WTC11 (cell line): ENCODE results near the gene CES3. TPM values are rescaled to one million over a fixed set of nuclear protein-coding genes. Genes with fewer than 3 reads are reported as not detected.
"Not testable (repeated sequence)": the region's sequence is repeated elsewhere in the genome, so short reads cannot be mapped to it uniquely, and the experiment has no call there.

Experiments
- ATAC-seq: fragments of 200-7000 bp; cut with Tn5 transposase; 2 replicates; pipeline ENCODE4 v1.10.0; 2021; ENCODE audit warnings: mild to moderate bottlenecking, moderate library complexity
- CTCF ChIA-PET: fragments of 300-600 bp; sonication (Branson Sonifier 250); formaldehyde crosslinking; loops from one replicate; lab custom pipeline; 2021; ENCODE audit warnings: antibody characterized with exemption; lab: Charles Lee
- POLR2A ChIA-PET: fragments of 350-600 bp; sonication (Branson Sonifier 250); formaldehyde crosslinking; loops from one replicate; lab custom pipeline; 2021; ENCODE audit warnings: antibody characterized with exemption; lab: Charles Lee
- DNase-seq: peaks from one replicate; pipeline ENCODE4 v3.0.0; 2021; ENCODE audit warnings: low spot score
- H3K27ac Mint-ChIP-seq: 2 replicates; pipeline ENCODE4 v1.8.0; 2021; ENCODE audit warnings: mixed read lengths
- H3K27me3 Mint-ChIP-seq: 2 replicates; pipeline ENCODE4 v1.8.0; 2021; ENCODE audit warnings: low read depth, mild to moderate bottlenecking, moderate library complexity, mixed read lengths
- H3K36me3 Mint-ChIP-seq: 2 replicates; pipeline ENCODE4 v1.8.0; 2021; ENCODE audit warnings: mixed read lengths
- H3K4me1 Mint-ChIP-seq: 2 replicates; pipeline ENCODE4 v1.8.0; 2022; ENCODE audit warnings: mixed read lengths
- H3K4me3 Mint-ChIP-seq: 2 replicates; pipeline ENCODE4 v1.8.0; 2021; ENCODE audit warnings: mild to moderate bottlenecking, moderate library complexity, mixed read lengths
- H3K9me3 Mint-ChIP-seq: 2 replicates; pipeline ENCODE4 v1.8.0; 2021; ENCODE audit warnings: mixed read lengths
- EMX1 ChIP-seq: fragments of 250-450 bp; sonication (Bioruptor Pico); IDR thresholded peaks from 2 replicates; pipeline ENCODE4 v1.8.0; 2021; ENCODE audit warnings: mild to moderate bottlenecking
- GABPB1 ChIP-seq: sonication (generic); formaldehyde crosslinking; IDR thresholded peaks from 2 replicates; pipeline ENCODE4 v1.8.1; 2023; ENCODE audit warnings: mild to moderate bottlenecking, missing genetic modification reagents
- IRF2 ChIP-seq: sonication (generic); formaldehyde crosslinking; IDR thresholded peaks from 2 replicates; pipeline ENCODE4 v1.8.0; 2022; ENCODE audit warnings: low read depth, missing genetic modification reagents, borderline replicate concordance
- NR2C2 ChIP-seq: sonication (generic); formaldehyde crosslinking; IDR thresholded peaks from 2 replicates; pipeline ENCODE4 v1.8.0; 2022; ENCODE audit warnings: mild to moderate bottlenecking, missing genetic modification reagents
- RORB ChIP-seq: fragments of 250-450 bp; sonication (Bioruptor Pico); IDR thresholded peaks from 2 replicates; pipeline ENCODE4 v1.9.0; 2021; ENCODE audit warnings: mild to moderate bottlenecking
- TP53 ChIP-seq: sonication (generic); formaldehyde crosslinking; IDR thresholded peaks from 2 replicates; pipeline ENCODE4 v1.8.1; 2023; ENCODE audit warnings: mild to moderate bottlenecking, missing genetic modification reagents
- ZNF219 ChIP-seq: sonication (generic); formaldehyde crosslinking; IDR thresholded peaks from 2 replicates; pipeline ENCODE4 v1.8.0; 2023; ENCODE audit warnings: missing genetic modification reagents, mild to moderate bottlenecking, borderline replicate concordance
- ZNF317 ChIP-seq: sonication (generic); formaldehyde crosslinking; IDR thresholded peaks from 2 replicates; pipeline ENCODE4 v1.8.1; 2023; ENCODE audit warnings: low read depth, mild to moderate bottlenecking, moderate library complexity, missing genetic modification reagents, borderline replicate concordance
- total RNA-seq: library from RNA; stranded (reverse); gene quantifications from 3 replicates; pipeline ENCODE4 v1.2.3, GENCODE V29; 2021
- TF ChIP-seq, protein P1 (sequence below): sonication (generic); formaldehyde crosslinking; IDR thresholded peaks from 2 replicates; pipeline ENCODE4 v1.8.1; 2022; ENCODE audit warnings: mild to moderate bottlenecking, missing genetic modification reagents, moderate library complexity, borderline replicate concordance
- TF ChIP-seq, protein P2 (sequence below): fragments of 250-450 bp; sonication (Bioruptor Pico); IDR thresholded peaks from 2 replicates; pipeline ENCODE4 v1.9.0; 2021; ENCODE audit warnings: mild to moderate bottlenecking, borderline replicate concordance
- TF ChIP-seq, protein P3 (sequence below): sonication (generic); formaldehyde crosslinking; IDR thresholded peaks from 2 replicates; pipeline ENCODE4 v1.8.1; 2023; ENCODE audit warnings: mild to moderate bottlenecking, missing genetic modification reagents
- TF ChIP-seq, protein P4 (sequence below): fragments of 250-450 bp; sonication (Bioruptor Pico); IDR thresholded peaks from 2 replicates; pipeline ENCODE4 v1.8.0; 2021; ENCODE audit warnings: mild to moderate bottlenecking
- TF ChIP-seq, protein P5 (sequence below): sonication (generic); formaldehyde crosslinking; IDR thresholded peaks from 2 replicates; pipeline ENCODE4 v1.8.1; 2023; ENCODE audit warnings: mild to moderate bottlenecking, missing genetic modification reagents, borderline replicate concordance
- TF ChIP-seq, protein P6 (sequence below): sonication (generic); formaldehyde crosslinking; IDR thresholded peaks from 2 replicates; pipeline ENCODE4 v1.8.0; 2022; ENCODE audit warnings: mild to moderate bottlenecking, missing genetic modification reagents

The CES3 gene
- total RNA-seq, 1 experiment from 2014 or later = 3.3 TPM

DNA sequence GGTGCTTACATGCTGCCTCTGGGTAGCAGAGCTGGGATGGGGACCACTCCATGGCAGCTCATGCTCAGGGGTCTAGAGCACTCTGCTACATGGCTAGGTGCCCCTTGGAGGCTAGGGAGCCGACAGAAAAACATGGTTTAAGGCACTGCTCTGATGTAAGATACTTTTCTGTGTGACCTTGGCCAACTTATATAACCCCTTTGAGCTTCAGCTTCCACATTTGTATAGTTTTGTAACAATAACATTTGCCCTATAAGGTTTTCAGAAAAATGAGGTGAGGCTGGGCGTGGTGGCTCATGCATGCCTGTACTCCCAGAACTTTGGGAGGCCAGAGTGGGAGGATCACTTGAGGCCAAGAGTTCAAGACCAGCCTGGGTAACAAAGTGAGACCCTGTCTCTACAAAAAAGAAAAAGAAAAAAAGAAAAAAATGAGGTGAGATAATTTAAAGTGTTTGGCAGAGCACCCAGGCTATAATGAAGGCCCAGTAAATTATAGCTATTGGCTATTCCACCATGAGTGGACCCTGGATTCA lies 30.5 kb downstream of the CES3 start:
- no peak overlapping the region for H3K27ac Mint-ChIP-seq
- no peaks in the 10 kb centered on the region for H3K9me3 Mint-ChIP-seq
- TF ChIP-seq EMX1 = no peak
- no peak for TF ChIP-seq TP53
- CTCF ChIA-PET = interaction anchor here (0.7 to 2.9 kb wide), 9 partner anchors 9 to 207 kb away, joined by 3 to 14 read pairs (median 6); partner anchors contain the start of gene CES3
- no peaks in the 10 kb centered on the region for H3K36me3 Mint-ChIP-seq
- POLR2A ChIA-PET = no interaction called here
- peaks cover 17% of the 10 kb centered on the region for H3K27me3 Mint-ChIP-seq
- H3K4me1 Mint-ChIP-seq = no peaks in the 10 kb centered on the region
- H3K4me3 Mint-ChIP-seq = no peak overlapping the region
- ATAC-seq (no peak), DNase-seq (no peak)

DNA sequence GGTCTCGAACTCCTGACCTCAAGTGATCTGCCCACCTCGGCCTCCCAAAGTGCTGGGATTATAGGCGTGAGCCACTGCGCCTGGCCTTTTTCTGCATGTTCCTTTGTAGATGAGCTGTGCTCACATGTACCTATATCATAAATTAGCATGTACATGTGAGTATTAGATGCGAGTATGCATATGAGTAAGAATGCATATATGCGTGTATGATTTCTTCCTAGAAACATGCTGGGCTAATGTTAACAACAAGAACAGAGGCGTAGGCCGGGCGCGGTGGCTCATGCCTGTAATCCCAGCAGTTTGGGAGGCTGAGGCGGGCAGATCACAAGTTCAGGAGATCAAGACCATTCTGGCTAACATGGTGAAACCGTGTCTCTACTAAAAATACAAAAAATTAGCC lies 32.5 kb downstream of the CES3 start:
- H3K36me3 Mint-ChIP-seq, ATAC-seq, H3K27ac Mint-ChIP-seq, H3K4me3 Mint-ChIP-seq, POLR2A ChIA-PET, DNase-seq, H3K9me3 Mint-ChIP-seq, H3K4me1 Mint-ChIP-seq: not testable (repeated sequence)
- CTCF ChIA-PET = interaction anchor here (1.9 kb wide), 1 partner anchor 32 kb away, joined by 8 read pairs; the partner anchor contains the start of gene CES3
- H3K27me3 Mint-ChIP-seq = peaks cover 27% of the 10 kb centered on the region

DNA sequence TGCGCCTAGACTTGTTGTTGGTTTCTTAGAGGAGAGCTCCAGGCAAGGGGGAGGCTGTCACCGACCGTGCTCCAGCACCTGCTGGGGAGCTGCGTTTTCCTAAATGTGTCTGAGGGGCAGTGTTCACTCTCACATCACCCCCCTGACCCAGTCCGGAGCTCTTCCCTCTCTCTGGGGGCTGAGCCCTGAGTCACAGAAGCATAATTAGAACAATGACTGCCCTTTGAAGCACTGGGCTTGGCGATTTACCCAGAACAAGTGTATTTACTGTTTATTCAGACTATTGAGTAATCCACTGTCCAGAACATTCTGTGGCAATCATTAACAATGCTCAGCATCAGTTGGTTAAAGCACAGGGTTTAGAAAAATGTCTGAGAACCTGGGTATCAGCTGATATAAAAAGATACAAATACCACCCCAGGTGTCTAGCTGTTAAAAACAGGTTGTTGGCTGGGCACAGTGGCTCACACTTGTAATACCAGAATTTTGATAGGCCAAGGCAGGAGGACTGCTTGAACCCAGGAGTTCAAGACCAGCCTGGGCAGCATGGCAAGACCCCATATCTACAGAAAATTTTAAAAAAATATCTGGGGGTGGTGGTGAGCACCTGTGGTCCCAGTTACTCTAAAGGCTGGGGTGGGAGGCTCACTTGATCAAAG lies 35.4 kb downstream of the CES3 start:
- H3K27me3 Mint-ChIP-seq = peaks cover 48% of the 10 kb centered on the region
- H3K36me3 Mint-ChIP-seq = no peaks in the 10 kb centered on the region
- no peak for DNase-seq
- ChIA-PET CTCF (interaction anchor here (0.6 to 1.1 kb wide), 2 partner anchors 35 to 312 kb away, joined by 4 read pairs; partner anchors contain the start of gene CES3), POLR2A (no interaction called here)
- no peak overlapping the region for H3K4me3 Mint-ChIP-seq
- no peak overlapping the region for H3K27ac Mint-ChIP-seq
- TF ChIP-seq, protein P1, sequence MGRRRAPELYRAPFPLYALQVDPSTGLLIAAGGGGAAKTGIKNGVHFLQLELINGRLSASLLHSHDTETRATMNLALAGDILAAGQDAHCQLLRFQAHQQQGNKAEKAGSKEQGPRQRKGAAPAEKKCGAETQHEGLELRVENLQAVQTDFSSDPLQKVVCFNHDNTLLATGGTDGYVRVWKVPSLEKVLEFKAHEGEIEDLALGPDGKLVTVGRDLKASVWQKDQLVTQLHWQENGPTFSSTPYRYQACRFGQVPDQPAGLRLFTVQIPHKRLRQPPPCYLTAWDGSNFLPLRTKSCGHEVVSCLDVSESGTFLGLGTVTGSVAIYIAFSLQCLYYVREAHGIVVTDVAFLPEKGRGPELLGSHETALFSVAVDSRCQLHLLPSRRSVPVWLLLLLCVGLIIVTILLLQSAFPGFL = no peak
- TF ChIP-seq GABPB1 = peak; percentile 61; the same call in 1 of the 2 replicates
- H3K9me3 Mint-ChIP-seq = no peaks in the 10 kb centered on the region
- ATAC-seq = no peak
- peaks cover 4% of the 10 kb centered on the region for H3K4me1 Mint-ChIP-seq

DNA sequence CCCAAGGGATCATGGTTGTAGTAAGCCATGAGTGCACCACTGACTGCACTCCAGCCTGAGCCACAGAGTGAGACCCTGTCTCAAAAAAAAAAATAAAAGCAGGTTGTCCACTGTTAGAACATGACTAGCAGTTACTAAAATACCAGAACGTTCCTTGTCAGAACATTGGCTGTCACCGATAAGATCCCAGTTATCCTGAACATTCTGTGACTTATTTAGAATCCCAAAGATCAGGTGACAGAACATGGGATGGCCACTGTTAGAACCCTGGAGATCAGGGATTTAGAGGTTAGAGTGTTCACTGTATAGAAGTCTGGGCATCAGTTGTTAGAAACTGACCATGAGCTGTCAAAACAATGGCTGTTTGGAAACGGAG lies 35.9 kb downstream of the CES3 start:
- no peak for ATAC-seq
- POLR2A ChIA-PET = no interaction called here
- TF ChIP-seq, protein P2, sequence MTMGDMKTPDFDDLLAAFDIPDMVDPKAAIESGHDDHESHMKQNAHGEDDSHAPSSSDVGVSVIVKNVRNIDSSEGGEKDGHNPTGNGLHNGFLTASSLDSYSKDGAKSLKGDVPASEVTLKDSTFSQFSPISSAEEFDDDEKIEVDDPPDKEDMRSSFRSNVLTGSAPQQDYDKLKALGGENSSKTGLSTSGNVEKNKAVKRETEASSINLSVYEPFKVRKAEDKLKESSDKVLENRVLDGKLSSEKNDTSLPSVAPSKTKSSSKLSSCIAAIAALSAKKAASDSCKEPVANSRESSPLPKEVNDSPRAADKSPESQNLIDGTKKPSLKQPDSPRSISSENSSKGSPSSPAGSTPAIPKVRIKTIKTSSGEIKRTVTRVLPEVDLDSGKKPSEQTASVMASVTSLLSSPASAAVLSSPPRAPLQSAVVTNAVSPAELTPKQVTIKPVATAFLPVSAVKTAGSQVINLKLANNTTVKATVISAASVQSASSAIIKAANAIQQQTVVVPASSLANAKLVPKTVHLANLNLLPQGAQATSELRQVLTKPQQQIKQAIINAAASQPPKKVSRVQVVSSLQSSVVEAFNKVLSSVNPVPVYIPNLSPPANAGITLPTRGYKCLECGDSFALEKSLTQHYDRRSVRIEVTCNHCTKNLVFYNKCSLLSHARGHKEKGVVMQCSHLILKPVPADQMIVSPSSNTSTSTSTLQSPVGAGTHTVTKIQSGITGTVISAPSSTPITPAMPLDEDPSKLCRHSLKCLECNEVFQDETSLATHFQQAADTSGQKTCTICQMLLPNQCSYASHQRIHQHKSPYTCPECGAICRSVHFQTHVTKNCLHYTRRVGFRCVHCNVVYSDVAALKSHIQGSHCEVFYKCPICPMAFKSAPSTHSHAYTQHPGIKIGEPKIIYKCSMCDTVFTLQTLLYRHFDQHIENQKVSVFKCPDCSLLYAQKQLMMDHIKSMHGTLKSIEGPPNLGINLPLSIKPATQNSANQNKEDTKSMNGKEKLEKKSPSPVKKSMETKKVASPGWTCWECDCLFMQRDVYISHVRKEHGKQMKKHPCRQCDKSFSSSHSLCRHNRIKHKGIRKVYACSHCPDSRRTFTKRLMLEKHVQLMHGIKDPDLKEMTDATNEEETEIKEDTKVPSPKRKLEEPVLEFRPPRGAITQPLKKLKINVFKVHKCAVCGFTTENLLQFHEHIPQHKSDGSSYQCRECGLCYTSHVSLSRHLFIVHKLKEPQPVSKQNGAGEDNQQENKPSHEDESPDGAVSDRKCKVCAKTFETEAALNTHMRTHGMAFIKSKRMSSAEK (CRISPR knock-in tag) = no peak
- TF ChIP-seq, protein P3, sequence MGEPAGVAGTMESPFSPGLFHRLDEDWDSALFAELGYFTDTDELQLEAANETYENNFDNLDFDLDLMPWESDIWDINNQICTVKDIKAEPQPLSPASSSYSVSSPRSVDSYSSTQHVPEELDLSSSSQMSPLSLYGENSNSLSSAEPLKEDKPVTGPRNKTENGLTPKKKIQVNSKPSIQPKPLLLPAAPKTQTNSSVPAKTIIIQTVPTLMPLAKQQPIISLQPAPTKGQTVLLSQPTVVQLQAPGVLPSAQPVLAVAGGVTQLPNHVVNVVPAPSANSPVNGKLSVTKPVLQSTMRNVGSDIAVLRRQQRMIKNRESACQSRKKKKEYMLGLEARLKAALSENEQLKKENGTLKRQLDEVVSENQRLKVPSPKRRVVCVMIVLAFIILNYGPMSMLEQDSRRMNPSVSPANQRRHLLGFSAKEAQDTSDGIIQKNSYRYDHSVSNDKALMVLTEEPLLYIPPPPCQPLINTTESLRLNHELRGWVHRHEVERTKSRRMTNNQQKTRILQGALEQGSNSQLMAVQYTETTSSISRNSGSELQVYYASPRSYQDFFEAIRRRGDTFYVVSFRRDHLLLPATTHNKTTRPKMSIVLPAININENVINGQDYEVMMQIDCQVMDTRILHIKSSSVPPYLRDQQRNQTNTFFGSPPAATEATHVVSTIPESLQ (CRISPR knock-in tag) = no peak
- no peak for TF ChIP-seq ZNF317 (CRISPR knock-in tag)
- TF ChIP-seq ZNF219 = no peak
- TF ChIP-seq, protein P4, sequence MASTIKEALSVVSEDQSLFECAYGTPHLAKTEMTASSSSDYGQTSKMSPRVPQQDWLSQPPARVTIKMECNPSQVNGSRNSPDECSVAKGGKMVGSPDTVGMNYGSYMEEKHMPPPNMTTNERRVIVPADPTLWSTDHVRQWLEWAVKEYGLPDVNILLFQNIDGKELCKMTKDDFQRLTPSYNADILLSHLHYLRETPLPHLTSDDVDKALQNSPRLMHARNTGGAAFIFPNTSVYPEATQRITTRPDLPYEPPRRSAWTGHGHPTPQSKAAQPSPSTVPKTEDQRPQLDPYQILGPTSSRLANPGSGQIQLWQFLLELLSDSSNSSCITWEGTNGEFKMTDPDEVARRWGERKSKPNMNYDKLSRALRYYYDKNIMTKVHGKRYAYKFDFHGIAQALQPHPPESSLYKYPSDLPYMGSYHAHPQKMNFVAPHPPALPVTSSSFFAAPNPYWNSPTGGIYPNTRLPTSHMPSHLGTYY (CRISPR knock-in tag) = no peak
- no peak for TF ChIP-seq RORB (CRISPR knock-in tag)
- TF ChIP-seq, protein P5, sequence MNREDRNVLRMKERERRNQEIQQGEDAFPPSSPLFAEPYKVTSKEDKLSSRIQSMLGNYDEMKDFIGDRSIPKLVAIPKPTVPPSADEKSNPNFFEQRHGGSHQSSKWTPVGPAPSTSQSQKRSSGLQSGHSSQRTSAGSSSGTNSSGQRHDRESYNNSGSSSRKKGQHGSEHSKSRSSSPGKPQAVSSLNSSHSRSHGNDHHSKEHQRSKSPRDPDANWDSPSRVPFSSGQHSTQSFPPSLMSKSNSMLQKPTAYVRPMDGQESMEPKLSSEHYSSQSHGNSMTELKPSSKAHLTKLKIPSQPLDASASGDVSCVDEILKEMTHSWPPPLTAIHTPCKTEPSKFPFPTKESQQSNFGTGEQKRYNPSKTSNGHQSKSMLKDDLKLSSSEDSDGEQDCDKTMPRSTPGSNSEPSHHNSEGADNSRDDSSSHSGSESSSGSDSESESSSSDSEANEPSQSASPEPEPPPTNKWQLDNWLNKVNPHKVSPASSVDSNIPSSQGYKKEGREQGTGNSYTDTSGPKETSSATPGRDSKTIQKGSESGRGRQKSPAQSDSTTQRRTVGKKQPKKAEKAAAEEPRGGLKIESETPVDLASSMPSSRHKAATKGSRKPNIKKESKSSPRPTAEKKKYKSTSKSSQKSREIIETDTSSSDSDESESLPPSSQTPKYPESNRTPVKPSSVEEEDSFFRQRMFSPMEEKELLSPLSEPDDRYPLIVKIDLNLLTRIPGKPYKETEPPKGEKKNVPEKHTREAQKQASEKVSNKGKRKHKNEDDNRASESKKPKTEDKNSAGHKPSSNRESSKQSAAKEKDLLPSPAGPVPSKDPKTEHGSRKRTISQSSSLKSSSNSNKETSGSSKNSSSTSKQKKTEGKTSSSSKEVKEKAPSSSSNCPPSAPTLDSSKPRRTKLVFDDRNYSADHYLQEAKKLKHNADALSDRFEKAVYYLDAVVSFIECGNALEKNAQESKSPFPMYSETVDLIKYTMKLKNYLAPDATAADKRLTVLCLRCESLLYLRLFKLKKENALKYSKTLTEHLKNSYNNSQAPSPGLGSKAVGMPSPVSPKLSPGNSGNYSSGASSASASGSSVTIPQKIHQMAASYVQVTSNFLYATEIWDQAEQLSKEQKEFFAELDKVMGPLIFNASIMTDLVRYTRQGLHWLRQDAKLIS = no peak
- TF ChIP-seq NR2C2 = no peak
- TF ChIP-seq IRF2 (CRISPR knock-in tag) = no peak
- TF ChIP-seq, protein P6, sequence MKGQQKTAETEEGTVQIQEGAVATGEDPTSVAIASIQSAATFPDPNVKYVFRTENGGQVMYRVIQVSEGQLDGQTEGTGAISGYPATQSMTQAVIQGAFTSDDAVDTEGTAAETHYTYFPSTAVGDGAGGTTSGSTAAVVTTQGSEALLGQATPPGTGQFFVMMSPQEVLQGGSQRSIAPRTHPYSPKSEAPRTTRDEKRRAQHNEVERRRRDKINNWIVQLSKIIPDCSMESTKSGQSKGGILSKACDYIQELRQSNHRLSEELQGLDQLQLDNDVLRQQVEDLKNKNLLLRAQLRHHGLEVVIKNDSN (CRISPR knock-in tag) = no peak

More for the DNA sequence above, 35.9 kb downstream of the CES3 start:
- no peak overlapping the region for H3K4me3 Mint-ChIP-seq
- H3K27me3 Mint-ChIP-seq = peaks cover 52% of the 10 kb centered on the region
- no peak for DNase-seq
- CTCF ChIA-PET = interaction anchor here (0.5 to 2.5 kb wide), 4 partner anchors 21 to 565 kb away, joined by 3 to 7 read pairs (median 4); partner anchors contain the start of genes CES3 and CTCF
- H3K4me1 Mint-ChIP-seq = peaks cover 4% of the 10 kb centered on the region
- H3K36me3 Mint-ChIP-seq = no peaks in the 10 kb centered on the region
- H3K27ac Mint-ChIP-seq = no peak overlapping the region
- no peaks in the 10 kb centered on the region for H3K9me3 Mint-ChIP-seq
